ENCODE data around the gene TRDN.

The TRDN gene

DNA sequence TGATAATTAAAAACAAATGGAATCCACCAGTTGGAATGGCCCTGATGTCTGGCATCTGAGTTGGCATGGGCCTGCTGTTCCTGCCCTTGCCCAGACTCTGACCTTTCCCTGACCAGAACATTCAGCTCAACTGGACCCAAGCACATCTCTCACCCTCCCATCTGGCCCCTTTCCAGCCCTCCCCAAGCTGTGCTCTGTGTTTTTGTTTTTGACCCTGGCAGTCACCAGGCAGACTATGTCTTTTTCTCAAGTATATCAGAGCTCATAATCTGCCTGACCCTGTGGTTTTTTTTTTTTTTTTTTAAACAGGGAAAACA lies 117.6 kb downstream of the TRDN start:
- no peaks in the 10 kb centered on the region for H3K27me3 ChIP-seq (ENCODE audit: insufficient read depth, low read length, poor library complexity, severe bottlenecking)
- no peaks in the 10 kb centered on the region for H3K9me3 ChIP-seq (ENCODE audit: insufficient read depth, low read depth, low read length)
- H4K20me1 ChIP-seq (ENCODE audit: insufficient read depth, low read length, poor library complexity, severe bottlenecking): no peaks in the 10 kb centered on the region
- no peaks in the 10 kb centered on the region for H3K79me2 ChIP-seq (ENCODE audit: insufficient read depth, low read length)
- H3K4me1 ChIP-seq (ENCODE audit: insufficient read depth, low read length, poor library complexity, severe bottlenecking): no peaks in the 10 kb centered on the region
- H2AFZ ChIP-seq (ENCODE audit: low read length): no peak overlapping the region
- H3K36me3 ChIP-seq (ENCODE audit: insufficient read depth, low read length): no peaks in the 10 kb centered on the region
- H3K4me2 ChIP-seq (ENCODE audit: low read depth, low read length, poor library complexity, severe bottlenecking): no peak overlapping the region
- H3K4me3 ChIP-seq (ENCODE audit: low read length, poor library complexity, severe bottlenecking): no peak overlapping the region
- no peaks in the 10 kb centered on the region for H3F3A ChIP-seq (ENCODE audit: low read depth)
- H3K9ac ChIP-seq (ENCODE audit: low read depth, low read length, poor library complexity, severe bottlenecking): no peak overlapping the region
- no peaks in the 10 kb centered on the region for H3K9me2 ChIP-seq (replicated peaks; ENCODE audit: low read depth, low read length)
- TF ChIP-seq EZH2phosphoT487 (IDR thresholded peaks at IDR 0.05; ENCODE audit: borderline replicate concordance): no peak
- no peak for TF ChIP-seq CTCF (conservative IDR thresholded peaks at IDR 0.05; ENCODE audit: low read length)

GRCh38 chr6:123518441-123519188 lies 118.1 kb downstream of the TRDN start:
- Histone ChIP-seq H3K36me3 (ENCODE audit: insufficient read depth, low read length) (no peaks in the 10 kb centered on the region), H3K4me1 (ENCODE audit: insufficient read depth, low read length, poor library complexity, severe bottlenecking) (no peaks in the 10 kb centered on the region), H4K20me1 (ENCODE audit: insufficient read depth, low read length, poor library complexity, severe bottlenecking) (no peaks in the 10 kb centered on the region), H3F3A (ENCODE audit: low read depth) (no peaks in the 10 kb centered on the region), H3K27me3 (ENCODE audit: insufficient read depth, low read length, poor library complexity, severe bottlenecking) (no peaks in the 10 kb centered on the region), H3K4me3 (ENCODE audit: low read length, poor library complexity, severe bottlenecking) (no peak overlapping the region), H3K9ac (ENCODE audit: low read depth, low read length, poor library complexity, severe bottlenecking) (no peak overlapping the region), H3K9me3 (ENCODE audit: insufficient read depth, low read depth, low read length) (no peaks in the 10 kb centered on the region), H3K79me2 (ENCODE audit: insufficient read depth, low read length) (no peaks in the 10 kb centered on the region), H3K9me2 (replicated peaks; ENCODE audit: low read depth, low read length) (no peaks in the 10 kb centered on the region), H2AFZ (ENCODE audit: low read length) (no peak overlapping the region), H3K4me2 (ENCODE audit: low read depth, low read length, poor library complexity, severe bottlenecking) (no peak overlapping the region)
- no peak for TF ChIP-seq EZH2phosphoT487 (IDR thresholded peaks at IDR 0.05; ENCODE audit: borderline replicate concordance)
- TF ChIP-seq CTCF (conservative IDR thresholded peaks at IDR 0.05; ENCODE audit: low read length): no peak

GRCh38 chr6:123515715-123516114 lies 121.0 kb downstream of the TRDN start:
- no peaks in the 10 kb centered on the region for H3K36me3 ChIP-seq (ENCODE audit: insufficient read depth, low read length)
- no peaks in the 10 kb centered on the region for H4K20me1 ChIP-seq (ENCODE audit: insufficient read depth, low read length, poor library complexity, severe bottlenecking)
- H2AFZ ChIP-seq (ENCODE audit: low read length): no peak overlapping the region
- H3K4me2 ChIP-seq (ENCODE audit: low read depth, low read length, poor library complexity, severe bottlenecking): no peak overlapping the region
- no peaks in the 10 kb centered on the region for H3F3A ChIP-seq (ENCODE audit: low read depth)
- no peaks in the 10 kb centered on the region for H3K4me1 ChIP-seq (ENCODE audit: insufficient read depth, low read length, poor library complexity, severe bottlenecking)
- no peak overlapping the region for H3K9ac ChIP-seq (ENCODE audit: low read depth, low read length, poor library complexity, severe bottlenecking)
- H3K9me2 ChIP-seq (replicated peaks; ENCODE audit: low read depth, low read length): no peaks in the 10 kb centered on the region
- no peaks in the 10 kb centered on the region for H3K27me3 ChIP-seq (ENCODE audit: insufficient read depth, low read length, poor library complexity, severe bottlenecking)
- H3K4me3 ChIP-seq (ENCODE audit: low read length, poor library complexity, severe bottlenecking): no peak overlapping the region
- no peaks in the 10 kb centered on the region for H3K9me3 ChIP-seq (ENCODE audit: insufficient read depth, low read depth, low read length)
- no peak for TF ChIP-seq EZH2phosphoT487 (IDR thresholded peaks at IDR 0.05; ENCODE audit: borderline replicate concordance)
- TF ChIP-seq CTCF (conservative IDR thresholded peaks at IDR 0.05; ENCODE audit: low read length): no peak
- H3K79me2 ChIP-seq (ENCODE audit: insufficient read depth, low read length): no peaks in the 10 kb centered on the region
